CD4-positive, alpha-beta T cell treated with Interleukin-1 beta for 1 hour (primary cell): ENCODE data around the gene S100A5.
"Not testable (repeated sequence)": the region's sequence is repeated elsewhere in the genome, so short reads cannot be mapped to it uniquely, and the experiment has no call there.

ENCODE experiments used
- DNase-seq, 2 donors: peaks; one replicate each; pipeline ENCODE4 v3.0.0-alpha.2; 2020 to 2022

S100A5 gene

GRCh38 chr1:153566414-153567371 is 26.0 kb upstream of the S100A5 start:
- DNase-seq = peak; percentile 78 to 90

GRCh38 chr1:153565529-153566374 is 25.0 kb upstream of the S100A5 start, which contains the start of gene S100A2:
Gene S100A2 (minus strand): TSS chr1:153565844. CDS start chr1:153563877, 1,967 bp downstream.
- peak; percentile 11 to 73 for DNase-seq

- no peak for DNase-seq
Measured at GRCh38 chr1:153563991-153564390, 23.3 kb upstream of the S100A5 start.

GRCh38 chr1:153563483-153563901 is 22.8 kb upstream of the S100A5 start:
- no peak for DNase-seq

- DNase-seq = not testable (repeated sequence)
Measured at GRCh38 chr1:153562021-153562420, 21.3 kb upstream of the S100A5 start.

- DNase-seq = no peak
Measured at GRCh38 chr1:153561466-153561985, 20.8 kb upstream of the S100A5 start.

- no peak for DNase-seq
Measured at GRCh38 chr1:153560771-153561465, 20.2 kb upstream of the S100A5 start.

- DNase-seq = no peak
Measured at GRCh38 chr1:153560241-153560640, 19.5 kb upstream of the S100A5 start.

- DNase-seq = no peak
Measured at GRCh38 chr1:153557877-153558276, 17.1 kb upstream of the S100A5 start.

GRCh38 chr1:153556348-153556747 is 15.6 kb upstream of the S100A5 start:
- DNase-seq = no peak

GRCh38 chr1:153553830-153554541 is 13.3 kb upstream of the S100A5 start:
- no peak for DNase-seq

- no peak for DNase-seq
Measured at GRCh38 chr1:153553096-153553495, 12.4 kb upstream of the S100A5 start.

GRCh38 chr1:153552335-153552734 is 11.6 kb upstream of the S100A5 start:
- no peak for DNase-seq

- peak in 1 of 2 donors; percentile 37 for DNase-seq
Measured at GRCh38 chr1:153550827-153551500, 10.2 kb upstream of the S100A5 start.

- DNase-seq = no peak
Measured at GRCh38 chr1:153550398-153550758, 9.6 kb upstream of the S100A5 start.

- DNase-seq = no peak
Measured at GRCh38 chr1:153549741-153550397, 9.1 kb upstream of the S100A5 start.

GRCh38 chr1:153548722-153549688 is 8.3 kb upstream of the S100A5 start, which contains the start of gene S100A3:
Gene S100A3 (minus strand): TSS chr1:153549258. CDS start chr1:153548485, 773 bp downstream.
- DNase-seq = no peak

GRCh38 chr1:153547560-153548551 is 7.1 kb upstream of the S100A5 start:
- DNase-seq = no peak
